Measurements from ENCODE around the gene ITGAV. TPM values are rescaled to one million over a fixed set of nuclear protein-coding genes. Genes with fewer than 3 reads are reported as not detected.
A peak's percentile ranks its signal among the peaks of the same experiment; 100 is the strongest.
"Not testable (repeated sequence)": the region's sequence is repeated elsewhere in the genome, so short reads cannot be mapped to it uniquely, and the experiment has no call there.

Gene ITGAV
- polyA plus RNA-seq (ENCODE audit: insufficient read length in 12 of 12), result 10 to 100 TPM in 11 of 12 donors, not detected in 1; 26.8 to 54.0 (median 33.8) TPM
- long read RNA-seq, donor 1, full-length matches to known transcripts, result 1 of 26 reads
- long read RNA-seq, donor 1, partial matches to known transcripts, result 25 of 26 reads
- long read RNA-seq, donor 1, other reads (novel, unspliced or antisense), result 0 of 26 reads
- long read RNA-seq, donor 2, full-length matches to known transcripts, result 6 of 6 reads
- long read RNA-seq, donor 2, partial matches to known transcripts, result 0 of 6 reads
- long read RNA-seq, donor 2, other reads (novel, unspliced or antisense), result 0 of 6 reads
- long read RNA-seq, donor 3, full-length matches to known transcripts, result 2 of 2 reads
- long read RNA-seq, donor 3, partial matches to known transcripts, result 0 of 2 reads
- long read RNA-seq, donor 3, other reads (novel, unspliced or antisense), result 0 of 2 reads
- long read RNA-seq, donor 4, result 0 reads
- long read RNA-seq, donor 5, full-length matches to known transcripts, result 4 of 11 reads
- long read RNA-seq, donor 5, partial matches to known transcripts, result 7 of 11 reads
- long read RNA-seq, donor 5, other reads (novel, unspliced or antisense), result 0 of 11 reads
- long read RNA-seq, donor 6, full-length matches to known transcripts, result 5 of 5 reads
- long read RNA-seq, donor 6, partial matches to known transcripts, result 0 of 5 reads
- long read RNA-seq, donor 6, other reads (novel, unspliced or antisense), result 0 of 5 reads
- long read RNA-seq, donor 7, full-length matches to known transcripts, result 1 of 1 reads
- long read RNA-seq, donor 7, partial matches to known transcripts, result 0 of 1 reads
- long read RNA-seq, donor 7, other reads (novel, unspliced or antisense), result 0 of 1 reads
- long read RNA-seq, donor 8, full-length matches to known transcripts, result 4 of 4 reads
- long read RNA-seq, donor 8, partial matches to known transcripts, result 0 of 4 reads
- long read RNA-seq, donor 8, other reads (novel, unspliced or antisense), result 0 of 4 reads
- long read RNA-seq, donor 9, full-length matches to known transcripts, result 1 of 1 reads
- long read RNA-seq, donor 9, partial matches to known transcripts, result 0 of 1 reads
- long read RNA-seq, donor 9, other reads (novel, unspliced or antisense), result 0 of 1 reads
- long read RNA-seq, donor 10, full-length matches to known transcripts, result 3 of 3 reads
- long read RNA-seq, donor 10, partial matches to known transcripts, result 0 of 3 reads
- long read RNA-seq, donor 10, other reads (novel, unspliced or antisense), result 0 of 3 reads
- long read RNA-seq, donor 11, full-length matches to known transcripts, result 5 of 10 reads
- long read RNA-seq, donor 11, partial matches to known transcripts, result 5 of 10 reads
- long read RNA-seq, donor 11, other reads (novel, unspliced or antisense), result 0 of 10 reads

GRCh38 chr2:186589612-186590349 lies at the start of gene ITGAV:
ITGAV (plus strand) TSS chr2:186590056; CDS start chr2:186590339, 283 bp downstream.
- peak; percentile 92 for DNase-seq

- no peak for DNase-seq
Measured at GRCh38 chr2:186540941-186541340, 48.9 kb upstream of the ITGAV start.

GRCh38 chr2:186542002-186542401 lies 47.9 kb upstream of the ITGAV start:
- DNase-seq, result no peak

GRCh38 chr2:186543561-186544131 lies 46.2 kb upstream of the ITGAV start:
- no peak for DNase-seq

GRCh38 chr2:186544255-186544675 lies 45.6 kb upstream of the ITGAV start:
- no peak for DNase-seq

- no peak for DNase-seq
Measured at GRCh38 chr2:186546846-186547245, 43.0 kb upstream of the ITGAV start.

- no peak for DNase-seq
Measured at GRCh38 chr2:186551323-186552050, 38.4 kb upstream of the ITGAV start.

GRCh38 chr2:186554429-186554828 lies 35.4 kb upstream of the ITGAV start:
- no peak for DNase-seq

- no peak for DNase-seq
Measured at GRCh38 chr2:186554850-186555671, 34.8 kb upstream of the ITGAV start.

- no peak for DNase-seq
Measured at GRCh38 chr2:186558512-186559276, 31.2 kb upstream of the ITGAV start.

GRCh38 chr2:186559370-186559769 lies 30.5 kb upstream of the ITGAV start:
- DNase-seq, result no peak

GRCh38 chr2:186559848-186560247 lies 30.0 kb upstream of the ITGAV start:
- no peak for DNase-seq

GRCh38 chr2:186560254-186560653 lies 29.6 kb upstream of the ITGAV start:
- no peak for DNase-seq

- DNase-seq, result no peak
Measured at GRCh38 chr2:186561467-186562208, 28.2 kb upstream of the ITGAV start.

- no peak for DNase-seq
Measured at GRCh38 chr2:186562209-186562578, 27.7 kb upstream of the ITGAV start.

- not testable (repeated sequence) for DNase-seq
Measured at GRCh38 chr2:186568600-186568999, 21.3 kb upstream of the ITGAV start.

- DNase-seq, result not testable (repeated sequence)
Measured at GRCh38 chr2:186569127-186569526, 20.7 kb upstream of the ITGAV start.
